HG03280 (cell line): ENCODE results near the gene BHLHE41.

Experiments used
- ATAC-seq: cut with Tn5 transposase; IDR thresholded peaks from one replicate; pipeline ENCODE4 v1.9.1; 2021; ENCODE audit warnings: mild to moderate bottlenecking, moderate library complexity; ENCODE audit not compliant: unreplicated experiment

The BHLHE41 gene

GRCh38 chr12:26135010-26135420, 10.2 kb upstream of the BHLHE41 start:
- no peak for ATAC-seq

DNA sequence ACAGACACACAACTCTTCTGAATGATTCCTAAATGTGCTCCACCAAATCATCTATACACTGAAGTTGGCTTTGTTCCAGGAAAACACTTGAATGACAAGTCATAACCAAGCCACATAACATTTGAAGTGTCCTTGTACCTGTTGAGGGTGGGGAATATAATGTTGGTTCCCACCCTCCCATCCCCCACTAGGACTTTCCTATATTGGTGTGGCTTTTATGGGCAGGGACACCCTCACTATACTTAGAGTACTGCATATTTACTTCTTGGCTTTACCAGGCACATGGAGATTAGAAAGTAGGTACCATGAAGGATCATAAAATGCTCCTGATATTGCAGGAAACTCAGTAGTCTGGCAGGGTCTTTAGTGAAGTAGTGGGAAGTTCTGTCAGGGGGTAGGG, 9.7 kb upstream of the BHLHE41 start:
- no peak for ATAC-seq

- ATAC-seq = no peak
Measured at GRCh38 chr12:26133521-26133920, 8.7 kb upstream of the BHLHE41 start.

DNA sequence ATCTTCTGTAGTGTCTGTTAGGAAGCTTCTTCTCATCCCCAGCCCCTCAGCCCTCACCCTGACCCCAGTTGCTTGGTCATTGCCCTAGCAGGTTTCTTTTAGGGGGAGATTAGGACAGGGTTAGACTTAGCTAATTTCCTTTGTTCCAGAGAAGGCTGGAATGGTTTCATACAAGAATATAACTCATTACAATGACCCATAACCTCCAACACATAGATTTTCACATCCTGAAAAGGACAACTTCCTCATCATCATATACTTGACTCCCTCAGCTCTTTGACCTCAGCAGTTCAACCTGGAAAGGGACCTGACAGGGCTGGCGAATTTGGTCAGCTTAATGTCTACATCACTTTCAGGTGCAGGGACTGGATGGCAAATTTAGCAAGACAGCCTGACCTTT, 8.0 kb upstream of the BHLHE41 start:
- no peak for ATAC-seq

DNA sequence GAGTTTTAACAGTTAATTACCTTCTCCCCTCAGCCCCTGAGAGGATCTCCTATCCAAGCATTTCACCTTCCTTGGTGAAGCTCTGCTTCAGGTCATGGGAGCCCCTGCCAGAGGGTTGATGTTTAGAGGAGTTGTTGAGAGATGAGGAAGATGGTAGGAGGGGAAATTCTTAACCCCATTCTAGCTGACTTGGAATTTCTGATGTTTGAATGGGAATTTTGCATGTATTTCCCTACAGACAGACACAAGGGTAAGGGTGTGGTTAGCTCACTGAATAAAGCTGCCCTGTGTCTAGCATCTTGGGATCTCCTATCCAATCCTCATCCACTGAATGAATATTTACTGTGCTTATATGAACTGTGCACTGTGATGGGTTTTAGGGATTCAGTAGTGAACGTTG, 7.1 kb upstream of the BHLHE41 start:
- ATAC-seq = no peak

DNA sequence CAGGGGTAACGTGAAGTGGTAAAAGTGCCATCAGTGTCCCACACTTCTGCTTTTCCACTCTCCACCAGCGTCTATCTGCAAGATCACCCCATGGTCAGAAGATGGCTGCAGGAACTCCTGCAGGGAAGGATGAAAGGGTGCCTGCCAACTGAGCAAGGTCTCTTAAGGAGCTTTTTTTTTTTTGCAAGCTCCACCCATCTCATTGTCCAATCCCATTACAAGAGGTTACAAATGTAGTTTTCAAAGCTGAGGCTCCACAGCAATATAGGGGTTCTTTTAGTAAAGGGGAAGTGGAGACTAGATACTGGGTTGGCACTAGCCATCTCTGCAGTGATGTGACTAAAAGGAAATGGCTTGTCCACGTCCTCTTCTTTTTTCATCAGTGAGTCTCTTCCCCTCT, 5.9 kb upstream of the BHLHE41 start:
- no peak for ATAC-seq

GRCh38 chr12:26128168-26128567, 3.3 kb upstream of the BHLHE41 start:
- no peak for ATAC-seq

- no peak for ATAC-seq
Measured at GRCh38 chr12:26127404-26127803, 2.6 kb upstream of the BHLHE41 start.

DNA sequence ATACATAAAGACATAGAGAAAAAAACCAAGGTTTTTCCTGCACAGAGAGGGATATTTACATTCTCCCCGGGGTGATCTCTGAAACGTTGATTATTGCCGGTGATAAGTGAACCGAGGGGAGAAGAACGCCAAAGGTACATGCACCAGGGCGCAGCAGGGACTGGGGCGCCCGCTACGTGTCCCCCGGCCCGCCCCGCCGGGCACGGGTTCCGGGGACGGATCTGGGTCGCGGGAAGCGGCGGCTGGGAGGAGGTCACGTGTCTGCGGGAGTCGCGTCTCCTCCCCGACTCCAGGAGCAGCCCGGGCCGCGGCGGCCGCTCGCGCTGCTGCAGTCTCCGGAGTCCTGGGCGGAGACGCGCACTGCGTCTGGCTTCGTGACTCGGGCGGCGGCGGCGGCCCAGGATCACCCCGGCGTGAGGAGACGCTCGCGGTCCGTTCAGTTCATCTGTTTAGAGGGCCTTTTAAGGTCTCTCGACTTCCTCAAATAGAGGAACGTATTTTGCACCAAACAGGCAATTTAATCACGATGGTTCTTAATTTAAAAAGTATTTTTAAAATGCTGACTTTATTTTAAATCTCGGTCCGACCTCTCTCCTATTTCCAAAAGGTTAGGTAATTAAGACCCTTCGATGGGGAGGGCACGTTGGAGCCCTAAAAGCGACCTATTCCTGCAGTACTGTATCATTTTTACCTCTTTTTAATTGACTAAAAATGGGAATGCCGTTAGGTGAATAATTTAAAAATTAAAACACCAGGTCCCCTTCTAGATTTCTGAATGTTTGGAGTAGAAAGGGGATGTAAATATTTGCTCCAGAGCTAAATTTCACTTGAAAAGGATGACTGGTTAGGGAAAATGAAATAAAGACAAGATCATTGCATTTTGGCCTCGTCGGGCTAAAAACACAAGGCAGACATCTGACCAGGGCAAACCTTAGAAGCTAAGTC, 1.8 kb upstream of the BHLHE41 start:
- peak; percentile 44 for ATAC-seq

GRCh38 chr12:26125400-26126339, 833 bp upstream of the BHLHE41 start:
- peak; percentile 26 for ATAC-seq

GRCh38 chr12:26123482-26123980, 1.3 kb downstream of the BHLHE41 start:
- no peak for ATAC-seq

GRCh38 chr12:26122681-26123481, 2.0 kb downstream of the BHLHE41 start:
- ATAC-seq = peak; percentile 20

- ATAC-seq = peak; percentile 34
Measured at GRCh38 chr12:26122061-26122680, 2.7 kb downstream of the BHLHE41 start.

DNA sequence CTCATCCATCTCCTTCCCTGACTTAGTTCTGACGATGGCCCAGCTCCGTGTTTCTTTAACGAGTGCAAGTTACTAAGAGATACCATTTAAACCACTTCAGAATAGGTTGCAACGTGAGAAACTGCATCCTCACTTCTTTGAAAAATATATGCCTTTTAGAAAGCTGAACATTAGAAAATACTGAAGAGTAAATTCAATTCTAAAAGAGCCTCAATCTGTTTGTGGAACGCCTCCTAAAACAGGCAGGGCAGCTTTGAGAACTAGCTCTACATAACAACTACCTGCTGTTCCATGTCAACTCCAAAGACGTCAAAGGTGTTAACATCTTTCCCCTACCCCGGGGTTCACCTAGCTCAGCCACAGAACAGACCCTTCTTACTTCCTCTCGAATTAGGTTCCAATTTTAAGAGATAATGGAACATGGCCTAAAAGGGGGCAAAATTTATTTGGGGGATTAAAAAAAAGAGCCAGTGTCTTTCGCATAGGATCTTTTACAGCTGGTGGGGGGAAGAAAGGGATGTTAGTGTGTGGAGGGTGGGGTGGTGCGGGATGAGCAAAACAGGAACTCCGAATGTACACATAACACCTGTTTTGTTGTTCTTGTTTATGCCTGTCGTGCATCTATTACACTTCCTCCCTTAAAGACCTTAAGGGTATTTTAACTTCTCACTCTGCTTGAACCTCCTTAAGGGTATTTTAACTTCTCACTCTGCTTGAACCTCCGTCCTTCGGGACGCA, 3.3 kb downstream of the BHLHE41 start:
- ATAC-seq = no peak

- ATAC-seq = no peak
Measured at GRCh38 chr12:26120561-26121274, 4.1 kb downstream of the BHLHE41 start.

- no peak for ATAC-seq
Measured at GRCh38 chr12:26119391-26119989, 5.3 kb downstream of the BHLHE41 start.

- ATAC-seq = no peak
Measured at GRCh38 chr12:26118308-26118707, 6.5 kb downstream of the BHLHE41 start.
